Astrocyte (in vitro differentiated cells and primary cell): ENCODE data around the gene HLA-DPA1. TPM values are rescaled to one million over a fixed set of nuclear protein-coding genes. Genes with fewer than 3 reads are reported as not detected.

Experiments used
- DNase-seq: peaks from one replicate; pipeline ENCODE4 v3.0.0-alpha.2; 2010; ENCODE audit warnings: low read depth
- FAIRE-seq: peaks from 2 replicates; lab custom pipeline; 2011; peaks lifted over from hg19 to GRCh38; lab: Jason Lieb, UNC
- H2AFZ ChIP-seq: 2 replicates; pipeline ENCODE4 v1.6.0; 2012; ENCODE audit warnings: low read depth, low read length, inconsistent platforms
- H3K27ac ChIP-seq: 2 replicates; pipeline ENCODE4 v1.5.1; 2011; ENCODE audit warnings: low read depth, low read length, inconsistent platforms
- H3K27me3 ChIP-seq: 2 replicates; pipeline ENCODE4 v1.6.0; 2011; ENCODE audit warnings: low read length, inconsistent platforms; ENCODE audit not compliant: insufficient read depth
- H3K36me3 ChIP-seq: 2 replicates; pipeline ENCODE4 v1.5.1; 2011; ENCODE audit warnings: low read length, inconsistent platforms; ENCODE audit not compliant: insufficient read depth
- H3K4me1 ChIP-seq: 2 replicates; pipeline ENCODE4 v1.5.1; 2011; ENCODE audit warnings: low read length, inconsistent platforms; ENCODE audit not compliant: insufficient read depth
- H3K4me2 ChIP-seq: 2 replicates; pipeline ENCODE4 v1.6.0; 2012; ENCODE audit warnings: low read length, inconsistent platforms
- H3K4me3 ChIP-seq: 2 replicates; pipeline ENCODE4 v1.5.1; 2011; ENCODE audit warnings: low read depth, mild to moderate bottlenecking, low read length, inconsistent platforms; ENCODE audit not compliant: insufficient read depth
- H3K79me2 ChIP-seq: 2 replicates; pipeline ENCODE4 v1.6.0; 2012; ENCODE audit warnings: mild to moderate bottlenecking, low read length, inconsistent platforms; ENCODE audit not compliant: insufficient read depth
- H3K9ac ChIP-seq: 2 replicates; pipeline ENCODE4 v1.6.0; 2012; ENCODE audit warnings: mild to moderate bottlenecking, low read length, inconsistent platforms
- H3K9me3 ChIP-seq: 2 replicates; pipeline ENCODE4 v1.5.1; 2012; ENCODE audit warnings: low read depth, mild to moderate bottlenecking, low read length, inconsistent platforms; ENCODE audit not compliant: insufficient read depth
- H4K20me1 ChIP-seq: 2 replicates; pipeline ENCODE4 v1.6.0; 2012; ENCODE audit warnings: low read length, inconsistent platforms; ENCODE audit not compliant: insufficient read depth
- H3K27ac Mint-ChIP-seq: one replicate; pipeline ENCODE4 v1.8.0; 2021; ENCODE audit warnings: mild to moderate bottlenecking, mixed read lengths; ENCODE audit not compliant: unreplicated experiment
- H3K27me3 Mint-ChIP-seq: one replicate; pipeline ENCODE4 v1.8.0; 2021; ENCODE audit warnings: low read depth, mixed read lengths; ENCODE audit not compliant: unreplicated experiment
- H3K36me3 Mint-ChIP-seq: one replicate; pipeline ENCODE4 v1.8.0; 2021; ENCODE audit warnings: low read depth, mixed read lengths; ENCODE audit not compliant: unreplicated experiment
- H3K4me1 Mint-ChIP-seq: one replicate; pipeline ENCODE4 v1.8.0; 2021; ENCODE audit warnings: low read depth, mixed read lengths; ENCODE audit not compliant: unreplicated experiment
- H3K4me3 Mint-ChIP-seq: one replicate; pipeline ENCODE4 v1.8.0; 2021; ENCODE audit warnings: mild to moderate bottlenecking, moderate library complexity, mixed read lengths; ENCODE audit not compliant: unreplicated experiment
- H3K9me3 Mint-ChIP-seq: one replicate; pipeline ENCODE4 v1.8.0; 2021; ENCODE audit warnings: mild to moderate bottlenecking, mixed read lengths; ENCODE audit not compliant: unreplicated experiment
- EZH2 ChIP-seq: IDR thresholded peaks from 2 replicates; pipeline ENCODE4 v1.6.1; 2012; ENCODE audit warnings: mild to moderate bottlenecking, low read length, inconsistent platforms; ENCODE audit not compliant: insufficient read depth
- total RNA-seq: library from RNA; stranded (reverse); gene quantifications from 2 replicates; pipeline ENCODE4 v1.2.1, GENCODE V29; 2021
- TF ChIP-seq, protein P1 (sequence below): IDR thresholded peaks from 2 replicates; pipeline ENCODE4 v1.5.1; 2011; ENCODE audit warnings: low read depth, mild to moderate bottlenecking, inconsistent platforms, low read length, moderate library complexity; ENCODE audit not compliant: insufficient read depth

HLA-DPA1 gene
- total RNA-seq, 1 donor from 2014 or later: 1.7 TPM

DNA sequence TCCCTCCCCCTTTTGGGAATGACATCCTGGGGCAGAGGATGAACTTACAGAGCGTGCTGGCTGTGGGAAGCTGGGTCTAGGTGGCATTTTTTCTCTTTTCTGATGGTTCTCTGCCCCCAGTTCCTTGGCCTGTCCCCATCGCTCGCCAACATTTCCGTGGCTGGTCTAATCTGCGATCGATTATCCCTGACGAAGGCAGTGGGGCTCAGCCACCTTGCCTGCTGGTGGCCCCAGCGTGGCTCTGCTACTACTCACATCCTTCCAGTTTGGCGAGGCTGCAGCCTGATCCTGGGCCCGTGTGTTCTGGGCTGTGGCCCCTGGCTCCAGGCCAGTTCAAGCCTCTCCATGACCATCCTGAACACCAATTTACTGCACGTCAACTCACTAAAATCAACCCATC is 57.7 kb downstream of the HLA-DPA1 start:
- Histone ChIP-seq H2AFZ (no peak overlapping the region), H3K4me2 (no peak overlapping the region), H3K4me1 (no peaks in the 10 kb centered on the region), H3K4me3 (no peak overlapping the region), H3K36me3 (no peaks in the 10 kb centered on the region), H3K27me3 (peaks cover 42% of the 10 kb centered on the region), H3K9me3 (no peaks in the 10 kb centered on the region), H3K27ac (no peak overlapping the region), H3K79me2 (no peaks in the 10 kb centered on the region), H3K9ac (no peak overlapping the region), H4K20me1 (no peaks in the 10 kb centered on the region)
- Mint-ChIP-seq H3K4me1 (peaks cover 5% of the 10 kb centered on the region), H3K27ac (no peak overlapping the region), H3K27me3 (peaks cover 12% of the 10 kb centered on the region), H3K9me3 (no peaks in the 10 kb centered on the region), H3K4me3 (no peak overlapping the region), H3K36me3 (no peaks in the 10 kb centered on the region)
- FAIRE-seq: no peak
- DNase-seq: no peak
- TF ChIP-seq EZH2: no peak
- TF ChIP-seq, protein P1, sequence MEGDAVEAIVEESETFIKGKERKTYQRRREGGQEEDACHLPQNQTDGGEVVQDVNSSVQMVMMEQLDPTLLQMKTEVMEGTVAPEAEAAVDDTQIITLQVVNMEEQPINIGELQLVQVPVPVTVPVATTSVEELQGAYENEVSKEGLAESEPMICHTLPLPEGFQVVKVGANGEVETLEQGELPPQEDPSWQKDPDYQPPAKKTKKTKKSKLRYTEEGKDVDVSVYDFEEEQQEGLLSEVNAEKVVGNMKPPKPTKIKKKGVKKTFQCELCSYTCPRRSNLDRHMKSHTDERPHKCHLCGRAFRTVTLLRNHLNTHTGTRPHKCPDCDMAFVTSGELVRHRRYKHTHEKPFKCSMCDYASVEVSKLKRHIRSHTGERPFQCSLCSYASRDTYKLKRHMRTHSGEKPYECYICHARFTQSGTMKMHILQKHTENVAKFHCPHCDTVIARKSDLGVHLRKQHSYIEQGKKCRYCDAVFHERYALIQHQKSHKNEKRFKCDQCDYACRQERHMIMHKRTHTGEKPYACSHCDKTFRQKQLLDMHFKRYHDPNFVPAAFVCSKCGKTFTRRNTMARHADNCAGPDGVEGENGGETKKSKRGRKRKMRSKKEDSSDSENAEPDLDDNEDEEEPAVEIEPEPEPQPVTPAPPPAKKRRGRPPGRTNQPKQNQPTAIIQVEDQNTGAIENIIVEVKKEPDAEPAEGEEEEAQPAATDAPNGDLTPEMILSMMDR: no peak

DNA sequence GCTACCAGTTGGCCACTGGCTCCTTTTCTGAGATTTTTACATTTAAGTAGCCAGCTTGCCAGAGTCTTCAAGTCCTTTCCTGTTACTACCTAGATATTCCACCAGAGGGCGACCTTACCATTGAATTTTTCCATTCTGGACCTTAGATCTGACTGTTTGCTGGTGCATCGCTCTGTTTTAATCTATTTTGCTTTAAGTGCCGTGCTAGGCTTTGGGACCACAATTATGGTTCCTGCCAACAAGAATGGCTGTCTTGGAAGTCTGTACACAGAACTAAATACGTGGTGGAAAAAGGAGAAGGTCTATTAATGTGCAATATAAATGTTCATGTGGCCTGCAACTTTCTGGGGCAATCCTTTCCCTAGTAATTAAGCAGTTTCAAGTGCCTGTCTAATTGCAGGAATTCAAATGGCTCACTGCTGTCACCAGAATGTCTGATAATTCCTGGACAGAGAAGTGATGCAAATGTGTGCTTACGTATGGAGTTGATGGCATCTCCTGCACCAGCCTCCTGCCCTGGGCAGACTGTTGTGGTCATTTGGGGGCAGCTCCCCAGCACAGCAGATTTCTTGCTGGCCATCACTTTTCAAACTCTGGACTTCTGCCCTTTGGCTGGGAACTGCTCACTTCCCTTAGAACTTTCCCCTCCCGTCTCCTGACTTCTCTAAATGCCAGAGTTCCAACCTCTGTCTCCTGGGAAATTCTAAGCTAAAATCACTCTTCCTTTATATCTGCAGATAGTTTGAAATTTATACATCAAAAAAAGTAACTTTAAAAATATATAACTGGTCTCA is 58.4 kb downstream of the HLA-DPA1 start:
- Mint-ChIP-seq H3K4me3 (no peak overlapping the region), H3K4me1 (peaks cover 5% of the 10 kb centered on the region), H3K27me3 (peaks cover 12% of the 10 kb centered on the region), H3K27ac (no peak overlapping the region), H3K36me3 (no peaks in the 10 kb centered on the region), H3K9me3 (no peaks in the 10 kb centered on the region)
- FAIRE-seq: no peak
- H3K9ac ChIP-seq: no peak overlapping the region
- no peaks in the 10 kb centered on the region for H4K20me1 ChIP-seq
- H3K9me3 ChIP-seq: no peaks in the 10 kb centered on the region
- no peak overlapping the region for H3K4me2 ChIP-seq
- no peak overlapping the region for H2AFZ ChIP-seq
- peaks cover 36% of the 10 kb centered on the region for H3K27me3 ChIP-seq
- H3K4me1 ChIP-seq: no peaks in the 10 kb centered on the region
- no peaks in the 10 kb centered on the region for H3K36me3 ChIP-seq
- no peak overlapping the region for H3K4me3 ChIP-seq
- no peak overlapping the region for H3K27ac ChIP-seq
- H3K79me2 ChIP-seq: no peaks in the 10 kb centered on the region
- peak; percentile 58 for DNase-seq
- no peak for TF ChIP-seq EZH2
- TF ChIP-seq, protein P1: peak; percentile 80

Other genes with a start within 250 kb of the HLA-DPA1 start
- 118 and 121 TPM in 2 replicates for gene TAP2, start 234.9 kb downstream of the HLA-DPA1 start, total RNA-seq
- gene PSMB8, start 229.6 kb downstream of the HLA-DPA1 start, total RNA-seq: 45.5 and 57.5 TPM in 2 replicates
- 135 and 160 TPM in 2 replicates for gene TAP1, start 219.9 kb downstream of the HLA-DPA1 start, total RNA-seq
- 34.1 and 42.8 TPM in 2 replicates for gene PSMB9, start 219.5 kb downstream of the HLA-DPA1 start, total RNA-seq
- gene HLA-DMB, start 132.6 kb downstream of the HLA-DPA1 start, total RNA-seq: 0.11 and 0.24 TPM in 2 replicates
- 5.2 and 8.1 TPM in 2 replicates for gene HLA-DMA, start 120.6 kb downstream of the HLA-DPA1 start, total RNA-seq
- 213 and 234 TPM in 2 replicates for gene BRD2, start 105.1 kb downstream of the HLA-DPA1 start, total RNA-seq
- gene HLA-DOA, start 64.1 kb downstream of the HLA-DPA1 start, total RNA-seq: 0.48 and 0.89 TPM in 2 replicates
- 2.7 and 3.4 TPM in 2 replicates for gene HLA-DPB1, start 2.3 kb upstream of the HLA-DPA1 start, total RNA-seq
- gene COL11A2, start 118.8 kb upstream of the HLA-DPA1 start, total RNA-seq: 1.3 and 2.2 TPM in 2 replicates
- gene RXRB, start 127.0 kb upstream of the HLA-DPA1 start, total RNA-seq: 34.0 and 39.4 TPM in 2 replicates
- gene SLC39A7, start 127.2 kb upstream of the HLA-DPA1 start, total RNA-seq: 150 and 164 TPM in 2 replicates
- 2.1 and 2.6 TPM in 2 replicates for gene HSD17B8, start 131.0 kb upstream of the HLA-DPA1 start, total RNA-seq
- 30.8 and 31.1 TPM in 2 replicates for gene RING1, start 134.9 kb upstream of the HLA-DPA1 start, total RNA-seq
- gene VPS52, start 198.2 kb upstream of the HLA-DPA1 start, total RNA-seq: 29.9 and 30.6 TPM in 2 replicates
- gene RPS18, start 198.4 kb upstream of the HLA-DPA1 start, total RNA-seq: 1,911 and 2,061 TPM in 2 replicates
- 1.5 and 1.8 TPM in 2 replicates for gene B3GALT4, start 203.5 kb upstream of the HLA-DPA1 start, total RNA-seq
- gene WDR46, start 215.6 kb upstream of the HLA-DPA1 start, total RNA-seq: 59.7 and 63.7 TPM in 2 replicates
- gene PFDN6, start 216.0 kb upstream of the HLA-DPA1 start, total RNA-seq: 54.8 and 56.7 TPM in 2 replicates
- gene RGL2, start 225.3 kb upstream of the HLA-DPA1 start, total RNA-seq: 36.5 and 38.9 TPM in 2 replicates
- gene TAPBP, start 240.4 kb upstream of the HLA-DPA1 start, total RNA-seq: 128 and 152 TPM in 2 replicates
- gene ZBTB22, start 244.1 kb upstream of the HLA-DPA1 start, total RNA-seq: 13.1 and 17.3 TPM in 2 replicates
- gene DAXX, start 249.3 kb upstream of the HLA-DPA1 start, total RNA-seq: 28.6 and 32.0 TPM in 2 replicates